Duodenal mucosa (tissue), 2 donors: ENCODE results near the gene PGC.

Experiments used
- H3K27ac ChIP-seq: one replicate; pipeline ENCODE4 v1.7.0; 2013; ENCODE audit warnings: low read depth, low read length
- H3K27me3 ChIP-seq, 2 donors: one replicate each; pipeline ENCODE4 v1.7.0; 2013; ENCODE audit warnings: low read length in 2 of 2, control low read depth in 1 of 2; ENCODE audit not compliant: insufficient read depth in 2 of 2, control insufficient read depth in 1 of 2
- H3K36me3 ChIP-seq, 2 donors: one replicate each; pipeline ENCODE4 v1.7.0; 2013; ENCODE audit warnings: low read length in 2 of 2, control low read depth in 1 of 2; ENCODE audit not compliant: insufficient read depth in 2 of 2, control insufficient read depth in 1 of 2
- H3K4me1 ChIP-seq, 2 donors: one replicate each; pipeline ENCODE4 v1.7.0; 2013; ENCODE audit warnings: low read length in 2 of 2, control low read depth in 1 of 2; ENCODE audit not compliant: insufficient read depth in 2 of 2, control insufficient read depth in 1 of 2
- H3K4me3 ChIP-seq, 2 donors: one replicate each; pipeline ENCODE4 v1.7.0; 2013; ENCODE audit warnings: low read length in 2 of 2, low read depth in 1 of 2
- H3K9ac ChIP-seq, 2 donors: one replicate each; pipeline ENCODE4 v1.7.0; 2013; ENCODE audit warnings: low read length in 2 of 2, low read depth in 1 of 2
- H3K9me3 ChIP-seq, 2 donors: one replicate each; pipeline ENCODE4 v1.7.0; 2013; ENCODE audit warnings: low read length in 2 of 2, control low read depth in 1 of 2; ENCODE audit not compliant: control insufficient read depth in 1 of 2

PGC gene

GRCh38 chr6:41746107-41746506, 1.1 kb downstream of the PGC start:
- Histone ChIP-seq H3K4me1 (peaks cover 11 to 13% of the 10 kb centered on the region in 2 donors), H3K9me3 (no peaks in the 10 kb centered on the region), H3K36me3 (no peaks in the 10 kb centered on the region), H3K27ac (no peak overlapping the region), H3K4me3 (no peak overlapping the region), H3K27me3 (no peaks in the 10 kb centered on the region), H3K9ac (no peak overlapping the region)

DNA sequence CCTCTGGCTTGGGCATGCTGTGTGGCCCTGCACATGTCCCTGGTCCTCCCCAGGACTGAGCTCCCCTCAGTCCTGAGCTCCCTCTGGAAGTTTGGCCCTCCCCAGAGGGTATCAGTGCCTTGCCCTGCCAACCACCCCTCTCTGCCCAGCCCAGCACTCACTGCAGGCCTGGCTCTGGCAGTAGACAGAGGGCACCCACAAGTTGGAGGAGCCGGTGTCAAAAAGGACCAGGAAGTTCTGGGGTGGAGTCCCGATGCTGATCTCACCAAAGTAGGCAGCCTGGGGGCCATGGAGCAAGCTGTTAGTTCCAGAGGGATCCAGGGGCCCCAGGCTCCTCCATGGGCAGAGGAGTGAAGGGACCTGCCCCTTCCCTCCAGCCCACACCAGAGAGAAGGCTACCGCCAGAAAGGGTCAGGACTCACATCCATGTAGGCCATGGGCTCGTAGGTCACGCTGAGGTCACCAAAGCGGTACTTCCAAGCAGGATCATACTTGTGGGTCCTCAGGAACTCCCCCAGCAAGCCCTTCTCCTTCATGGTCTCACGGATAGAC, 2.9 kb downstream of the PGC start:
- Histone ChIP-seq H3K9me3 (no peaks in the 10 kb centered on the region), H3K27ac (no peak overlapping the region), H3K36me3 (no peaks in the 10 kb centered on the region), H3K4me1 (peaks cover 16 to 20% of the 10 kb centered on the region in 2 donors), H3K9ac (no peak overlapping the region), H3K4me3 (no peak overlapping the region), H3K27me3 (no peaks in the 10 kb centered on the region)

- no peak overlapping the region for H3K27ac ChIP-seq
- H3K9me3 ChIP-seq: no peaks in the 10 kb centered on the region
- no peak overlapping the region for H3K4me3 ChIP-seq
- H3K36me3 ChIP-seq: no peaks in the 10 kb centered on the region
- H3K9ac ChIP-seq: no peak overlapping the region
- H3K4me1 ChIP-seq: peaks cover 16 to 20% of the 10 kb centered on the region in 2 donors
- H3K27me3 ChIP-seq: no peaks in the 10 kb centered on the region
Measured at GRCh38 chr6:41743406-41744235, 3.6 kb downstream of the PGC start.

DNA sequence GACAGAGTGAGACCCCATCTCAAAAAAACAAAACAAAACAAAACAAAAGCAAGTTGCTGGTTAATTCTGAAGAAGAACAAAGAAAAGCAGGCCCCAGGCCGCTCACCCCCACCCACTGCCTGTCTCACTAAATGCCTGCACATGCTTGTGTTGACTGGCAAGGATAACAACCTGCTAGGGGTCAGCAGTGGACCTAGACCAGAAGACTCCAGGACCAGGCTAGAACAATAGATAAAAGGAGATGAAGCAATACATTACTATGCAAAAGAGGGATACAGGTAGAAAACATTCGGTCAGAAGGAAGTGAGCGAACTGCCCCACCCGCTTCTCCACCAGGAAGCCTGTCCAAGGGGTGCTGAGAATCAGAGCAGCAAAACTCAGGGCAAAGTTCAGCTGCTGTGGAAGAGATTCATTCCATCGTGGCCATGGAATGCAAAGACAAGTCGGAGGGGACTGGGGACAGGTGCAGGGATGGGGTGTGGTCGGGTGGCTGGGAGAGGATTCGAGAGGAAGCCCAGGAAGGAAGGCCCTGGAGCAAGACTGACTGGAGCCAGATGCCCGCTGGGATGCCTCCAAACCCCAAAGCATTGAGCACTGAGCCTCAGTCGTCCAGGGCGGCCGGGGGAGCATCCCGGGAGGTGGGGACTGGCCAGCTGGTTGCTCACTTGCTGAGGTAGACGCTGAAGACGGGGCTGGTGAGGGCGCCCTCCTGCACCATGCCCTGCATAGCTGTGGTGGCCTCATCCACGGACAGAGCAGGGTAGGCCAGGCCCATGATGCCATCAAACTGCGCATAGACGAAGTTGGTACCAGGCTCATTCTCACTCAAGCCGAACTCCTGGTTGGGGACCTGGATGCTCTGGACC, 5.3 kb downstream of the PGC start:
- H3K4me1 ChIP-seq: peaks cover 16 to 20% of the 10 kb centered on the region in 2 donors
- peak overlapping the region in 1 of 2 donors; percentile 0 for H3K4me3 ChIP-seq
- H3K9ac ChIP-seq: no peak overlapping the region
- no peaks in the 10 kb centered on the region for H3K27me3 ChIP-seq
- no peaks in the 10 kb centered on the region for H3K36me3 ChIP-seq
- H3K27ac ChIP-seq: peak overlapping the region; percentile 27
- H3K9me3 ChIP-seq: no peaks in the 10 kb centered on the region

- no peaks in the 10 kb centered on the region for H3K36me3 ChIP-seq
- no peak overlapping the region for H3K4me3 ChIP-seq
- no peak overlapping the region for H3K9ac ChIP-seq
- H3K27me3 ChIP-seq: no peaks in the 10 kb centered on the region
- H3K4me1 ChIP-seq: peaks cover 22 to 24% of the 10 kb centered on the region in 2 donors
- H3K9me3 ChIP-seq: no peaks in the 10 kb centered on the region
- H3K27ac ChIP-seq: no peak overlapping the region
Measured at GRCh38 chr6:41740366-41741162, 6.6 kb downstream of the PGC start.

DNA sequence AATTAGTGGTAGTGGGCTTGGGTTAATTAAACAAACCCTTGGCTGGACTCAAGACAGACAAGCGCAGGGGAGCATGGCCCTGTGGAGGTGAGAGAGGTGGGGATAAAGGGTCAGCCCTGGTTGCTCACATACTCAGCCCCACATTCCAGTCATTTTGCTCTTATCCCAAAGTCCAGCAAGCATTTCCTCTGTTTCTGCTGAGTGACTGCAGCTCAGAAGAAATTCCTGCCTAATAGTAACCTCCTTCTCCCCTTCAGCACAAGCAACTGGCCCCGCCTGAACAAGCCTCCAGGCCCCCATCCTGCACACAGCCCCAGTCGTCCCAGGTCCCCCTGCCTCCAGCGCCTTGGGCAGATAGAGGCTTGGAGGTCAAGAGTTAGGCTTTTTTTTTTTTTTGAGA, 8.2 kb downstream of the PGC start:
- H3K36me3 ChIP-seq: no peaks in the 10 kb centered on the region
- H3K27ac ChIP-seq: no peak overlapping the region
- H3K4me1 ChIP-seq: peaks cover 22 to 25% of the 10 kb centered on the region in 2 donors
- no peak overlapping the region for H3K4me3 ChIP-seq
- no peaks in the 10 kb centered on the region for H3K27me3 ChIP-seq
- no peaks in the 10 kb centered on the region for H3K9me3 ChIP-seq
- no peak overlapping the region for H3K9ac ChIP-seq

DNA sequence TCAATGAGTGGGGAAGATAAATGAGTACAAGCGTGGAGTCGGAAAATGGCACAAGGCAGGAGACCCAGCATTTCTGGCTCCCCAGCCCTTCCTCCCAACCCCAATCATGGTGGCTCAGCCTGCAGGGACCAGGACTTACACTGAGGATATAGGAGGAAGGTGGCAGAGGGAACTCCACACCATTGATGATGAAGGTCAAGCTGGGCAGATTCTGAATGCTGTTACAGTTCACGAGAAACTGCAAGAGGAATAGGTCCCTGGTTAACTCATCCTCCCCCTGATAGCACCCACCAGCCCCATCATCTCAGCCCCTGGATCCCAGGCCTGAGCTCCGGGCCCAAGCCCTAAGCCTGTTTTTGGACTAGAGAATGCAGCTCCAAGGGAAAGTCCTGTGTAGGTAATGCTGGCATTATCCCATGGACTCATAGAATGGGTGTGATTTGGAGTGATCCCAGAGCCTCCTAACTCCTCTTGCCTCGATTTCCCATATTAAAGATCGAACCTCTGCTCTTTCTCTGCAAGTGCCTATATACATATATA, 9.5 kb downstream of the PGC start:
- H3K9ac ChIP-seq: no peak overlapping the region
- H3K9me3 ChIP-seq: no peaks in the 10 kb centered on the region
- H3K27me3 ChIP-seq: no peaks in the 10 kb centered on the region
- no peak overlapping the region for H3K4me3 ChIP-seq
- H3K27ac ChIP-seq: no peak overlapping the region
- H3K4me1 ChIP-seq: peaks cover 34 to 38% of the 10 kb centered on the region in 2 donors
- no peaks in the 10 kb centered on the region for H3K36me3 ChIP-seq

DNA sequence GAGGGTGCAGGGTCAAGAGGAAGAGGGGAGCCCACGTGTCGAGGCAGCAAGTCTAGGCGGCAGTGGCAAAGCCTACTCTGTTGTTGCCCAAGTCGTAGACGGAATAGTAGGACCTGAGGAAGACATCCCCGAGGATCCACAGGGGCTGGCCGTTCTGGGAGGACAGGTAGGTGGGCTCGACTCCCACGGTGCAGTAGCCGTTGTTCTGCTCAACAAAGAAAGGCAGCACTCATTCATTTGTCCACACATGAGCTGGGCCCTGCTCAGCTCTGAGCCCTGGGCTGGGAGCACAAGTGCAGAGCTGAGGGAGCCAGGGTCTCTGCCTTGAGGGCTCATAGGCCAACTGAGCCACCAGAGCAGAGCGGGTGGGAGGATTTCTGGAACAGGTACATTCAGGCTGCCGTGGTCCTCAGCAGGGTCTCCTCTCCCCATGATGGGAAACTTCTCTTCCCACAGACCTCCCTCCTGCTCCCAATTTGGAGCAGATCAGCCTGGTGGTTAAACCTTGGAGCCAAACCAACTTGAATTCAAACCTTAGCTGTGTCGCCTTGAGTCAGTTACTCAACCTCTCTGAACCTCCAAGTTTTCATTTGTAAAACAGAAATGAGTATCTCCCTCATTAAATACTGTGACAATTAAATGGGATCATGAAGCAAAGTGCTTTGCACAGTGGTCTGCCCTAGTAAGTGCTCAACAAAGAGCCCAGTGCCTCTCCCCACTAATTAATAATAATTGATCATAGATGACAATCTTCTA, 10.2 kb downstream of the PGC start:
- Histone ChIP-seq H3K4me1 (peaks cover 33 to 39% of the 10 kb centered on the region in 2 donors), H3K9ac (no peak overlapping the region), H3K27ac (no peak overlapping the region), H3K36me3 (no peaks in the 10 kb centered on the region), H3K27me3 (no peaks in the 10 kb centered on the region), H3K4me3 (no peak overlapping the region), H3K9me3 (no peaks in the 10 kb centered on the region)

DNA sequence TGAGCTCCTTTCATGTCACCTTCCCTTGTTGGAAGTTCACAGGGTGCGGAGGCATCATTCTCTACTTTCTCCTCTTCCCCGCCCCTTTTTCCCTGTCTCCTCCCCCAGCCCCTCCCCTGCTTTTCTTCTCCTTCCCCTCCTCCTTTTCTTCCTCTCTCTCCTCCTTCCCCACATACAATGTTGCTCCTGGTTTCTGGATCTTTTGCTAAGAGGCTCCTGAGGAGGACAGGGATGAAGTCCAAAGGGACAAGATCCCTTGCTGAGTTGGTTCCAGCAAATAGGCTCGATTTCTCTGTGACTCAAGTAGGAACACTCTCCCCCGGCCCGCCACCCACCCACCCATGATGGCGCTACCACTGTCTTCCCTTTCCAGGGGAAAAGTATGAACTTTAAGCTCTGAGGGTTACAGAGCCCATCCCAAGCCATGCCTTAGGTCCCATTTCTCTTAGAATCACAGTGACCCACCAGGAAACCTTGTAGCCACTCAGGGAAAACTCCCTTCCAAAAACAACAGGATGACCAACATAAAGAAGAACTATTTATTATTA, 10.9 kb downstream of the PGC start:
- Histone ChIP-seq H3K4me1 (peaks cover 29 to 37% of the 10 kb centered on the region in 2 donors), H3K36me3 (no peaks in the 10 kb centered on the region), H3K27me3 (no peaks in the 10 kb centered on the region), H3K9ac (no peak overlapping the region), H3K4me3 (no peak overlapping the region), H3K27ac (no peak overlapping the region), H3K9me3 (no peaks in the 10 kb centered on the region)
